GM12875 (cell line): Measurements from ENCODE around the gene TMEM131L.

Experiments
- H3K4me3 ChIP-seq: one replicate; pipeline ENCODE4 v1.5.1; 2011; ENCODE audit warnings: low read depth, low read length, control low read depth
- CTCF ChIP-seq: IDR thresholded peaks from 2 replicates; pipeline ENCODE4 v1.5.1; 2011; ENCODE audit warnings: low read depth, mild to moderate bottlenecking, control low read depth, inconsistent platforms, low read length, moderate library complexity, borderline replicate concordance; ENCODE audit not compliant: insufficient read depth

Gene TMEM131L

GRCh38 chr4:153521478-153521877 is 55.3 kb downstream of the TMEM131L start:
- no peak for TF ChIP-seq CTCF
- no peak overlapping the region for H3K4me3 ChIP-seq

GRCh38 chr4:153521999-153522801 is 56.0 kb downstream of the TMEM131L start:
- TF ChIP-seq CTCF, result no peak
- H3K4me3 ChIP-seq, result peak overlapping the region; percentile 17

- no peak overlapping the region for H3K4me3 ChIP-seq
Observed at GRCh38 chr4:153522802-153523094, 56.6 kb downstream of the TMEM131L start.

GRCh38 chr4:153523164-153523796 is 57.1 kb downstream of the TMEM131L start:
- TF ChIP-seq CTCF, result no peak
- H3K4me3 ChIP-seq, result no peak overlapping the region

More at GRCh38 chr4:153522802-153523094, 56.6 kb downstream of the TMEM131L start:
- no peak for TF ChIP-seq CTCF

GRCh38 chr4:153523941-153524386 is 57.8 kb downstream of the TMEM131L start:
- H3K4me3 ChIP-seq, result no peak overlapping the region
- TF ChIP-seq CTCF, result no peak

- TF ChIP-seq CTCF, result no peak
- no peak overlapping the region for H3K4me3 ChIP-seq
Observed at GRCh38 chr4:153524682-153525081, 58.5 kb downstream of the TMEM131L start.

- H3K4me3 ChIP-seq, result no peak overlapping the region
- TF ChIP-seq CTCF, result no peak
Observed at GRCh38 chr4:153527690-153528089, 61.5 kb downstream of the TMEM131L start.
